PC-3 (cell line): ENCODE results near the gene ACAP1.

Experiments
- CTCF ChIP-seq: fragments of 300-600 bp; sonication (generic); conservative IDR thresholded peaks from 2 replicates; pipeline ENCODE4 v1.5.1; 2017; ENCODE audit warnings: antibody characterized with exemption, low read depth, mild to moderate bottlenecking, low read length
- EZH2 ChIP-seq: fragments of 300-600 bp; sonication (generic); IDR thresholded peaks from one replicate; pipeline ENCODE4 v1.6.1; 2017; ENCODE audit warnings: antibody characterized with exemption, mild to moderate bottlenecking, low read length; ENCODE audit not compliant: unreplicated experiment

GRCh38 chr17:7309628-7310027 lies 26.7 kb upstream of the ACAP1 start:
- TF ChIP-seq CTCF (no peak), EZH2 (no peak)
